T-helper 22 cell (primary cell): Measurements from ENCODE around the gene UTF1.
A peak's percentile ranks its signal among the peaks of the same experiment; 100 is the strongest.

ENCODE experiments used
- DNase-seq: peaks from one replicate; pipeline ENCODE4 v3.0.0-alpha.2; 2020; ENCODE audit warnings: low read depth

UTF1 gene

GRCh38 chr10:133247681-133248333 lies 17.8 kb downstream of the UTF1 start:
- no peak for DNase-seq

DNA sequence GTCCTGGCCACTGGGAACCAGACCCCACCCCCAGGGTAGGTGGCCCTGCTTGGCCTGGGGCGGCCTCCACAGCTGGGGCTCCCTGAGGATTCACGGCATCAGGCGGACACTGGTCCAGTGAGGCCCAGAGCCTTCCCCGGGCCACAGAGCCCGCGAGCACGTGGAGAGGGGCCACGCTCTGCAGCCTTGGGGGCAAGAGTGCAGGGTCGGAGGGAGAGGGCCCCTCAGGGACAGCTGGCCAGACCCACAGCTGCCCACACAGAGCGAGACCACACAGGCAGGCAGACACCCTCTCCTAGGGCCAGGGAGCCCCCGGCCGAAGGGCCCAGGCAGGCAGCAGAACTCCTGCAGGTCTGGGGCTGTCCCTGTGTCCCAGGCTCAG lies 18.3 kb downstream of the UTF1 start:
- DNase-seq: no peak

DNA sequence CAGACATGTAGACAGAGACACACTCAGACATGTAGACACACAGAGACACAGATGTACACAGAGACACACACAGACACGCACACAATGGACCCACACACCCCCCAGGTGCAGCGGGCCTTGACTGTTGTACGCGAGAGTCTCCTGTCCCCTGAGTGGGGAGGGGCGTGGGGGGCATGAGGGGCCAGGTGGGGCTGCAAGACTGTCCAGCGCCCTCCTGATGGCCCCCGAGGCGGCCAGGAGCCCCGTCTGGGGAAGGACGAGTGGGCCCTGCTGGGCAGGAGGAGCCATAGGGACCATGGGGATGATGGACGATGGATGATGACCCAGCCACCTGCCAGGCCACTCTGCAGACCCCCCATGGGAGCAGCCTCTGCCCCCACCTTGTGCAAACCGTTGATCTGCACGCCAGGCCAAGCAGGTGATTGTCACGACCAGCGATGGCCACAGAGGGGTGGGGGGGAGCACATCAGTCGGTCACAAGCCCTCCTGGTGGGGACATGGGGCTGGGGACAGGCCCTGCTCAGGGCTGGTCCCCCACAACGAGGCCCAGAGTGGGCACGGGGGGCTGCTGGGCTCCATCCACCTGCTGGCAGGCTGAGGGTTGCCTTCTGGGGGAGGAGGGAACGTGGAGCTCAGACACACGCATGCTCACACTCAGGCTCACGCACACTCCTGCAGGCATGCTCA lies 19.2 kb downstream of the UTF1 start:
- no peak for DNase-seq

GRCh38 chr10:133249975-133250754 lies 20.1 kb downstream of the UTF1 start:
- no peak for DNase-seq

GRCh38 chr10:133251388-133252222 lies 21.6 kb downstream of the UTF1 start:
- no peak for DNase-seq

DNA sequence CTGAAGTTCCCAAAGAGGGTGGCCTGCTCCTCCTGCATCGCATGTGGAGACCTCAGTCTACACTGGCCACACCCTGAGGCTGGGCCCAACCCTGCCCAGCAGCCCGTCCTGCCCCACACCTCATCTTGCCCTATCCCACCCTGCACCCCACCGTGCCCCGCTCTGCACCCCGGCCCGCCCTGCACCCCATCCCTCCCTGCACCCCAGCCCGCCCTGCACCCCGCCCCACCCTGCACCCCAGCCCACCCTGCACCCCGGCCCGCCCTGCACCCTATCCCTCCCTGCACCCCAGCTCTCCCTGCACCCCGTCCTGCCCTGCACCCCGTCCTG lies 22.2 kb downstream of the UTF1 start:
- DNase-seq: no peak

- DNase-seq: no peak
These were observed 23.4 kb downstream of the UTF1 start for GRCh38 chr10:133253361-133253955.

GRCh38 chr10:133254421-133255120 lies 24.6 kb downstream of the UTF1 start:
- no peak for DNase-seq

GRCh38 chr10:133255323-133255722 lies 25.3 kb downstream of the UTF1 start:
- no peak for DNase-seq

DNA sequence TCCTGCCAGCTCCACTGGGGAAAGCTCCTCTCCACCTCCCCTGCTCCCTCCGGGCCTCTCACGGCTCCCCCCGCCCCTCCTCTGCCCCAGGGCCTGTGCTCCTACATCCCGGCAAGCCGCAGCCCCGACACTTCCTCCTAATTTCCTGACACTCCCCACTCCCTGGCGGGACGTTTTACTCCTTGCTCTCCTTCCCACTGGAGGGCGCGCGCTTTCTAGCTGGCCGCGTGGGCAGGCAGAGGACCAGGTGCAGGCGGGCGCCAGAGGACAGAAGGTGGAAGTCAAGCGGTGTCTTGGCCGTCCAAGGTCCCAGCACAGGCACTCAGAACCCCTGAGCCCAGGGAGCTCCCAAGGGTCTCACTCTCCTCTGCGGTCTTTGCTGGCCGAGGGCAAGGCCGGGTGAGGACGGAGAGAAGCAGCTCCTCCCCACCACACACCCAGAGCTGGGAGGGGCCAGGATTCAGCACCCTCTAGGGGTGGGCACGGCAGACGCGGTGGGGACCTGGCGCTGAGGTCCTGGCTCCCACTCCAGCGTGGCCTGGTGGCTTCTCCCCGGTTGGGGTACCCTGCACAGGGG lies 27.6 kb downstream of the UTF1 start:
- no peak for DNase-seq

- DNase-seq: no peak
These were observed 28.2 kb downstream of the UTF1 start for GRCh38 chr10:133258066-133258817.

GRCh38 chr10:133258818-133259601 lies 29.0 kb downstream of the UTF1 start:
- peak; percentile 90 for DNase-seq

DNA sequence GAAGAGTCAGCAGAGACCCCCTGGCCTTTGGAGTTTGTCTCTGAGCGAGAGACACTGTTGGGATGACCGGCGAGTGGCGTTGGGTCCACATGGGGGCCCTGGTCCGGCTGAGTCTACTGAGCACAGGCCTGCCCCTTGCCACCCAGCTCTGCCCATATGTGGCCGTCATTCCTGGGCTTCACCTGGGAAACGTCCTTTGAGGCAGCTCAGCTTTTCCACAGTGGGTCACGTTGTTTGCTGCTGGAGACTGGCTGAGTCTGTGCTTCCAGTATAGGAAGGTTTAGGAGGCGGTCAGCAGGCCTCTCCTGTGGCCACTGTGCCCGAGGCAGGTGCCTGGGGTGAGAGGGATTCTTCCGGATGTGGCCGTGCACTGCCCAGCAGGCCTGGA lies 29.6 kb downstream of the UTF1 start:
- DNase-seq: no peak

DNA sequence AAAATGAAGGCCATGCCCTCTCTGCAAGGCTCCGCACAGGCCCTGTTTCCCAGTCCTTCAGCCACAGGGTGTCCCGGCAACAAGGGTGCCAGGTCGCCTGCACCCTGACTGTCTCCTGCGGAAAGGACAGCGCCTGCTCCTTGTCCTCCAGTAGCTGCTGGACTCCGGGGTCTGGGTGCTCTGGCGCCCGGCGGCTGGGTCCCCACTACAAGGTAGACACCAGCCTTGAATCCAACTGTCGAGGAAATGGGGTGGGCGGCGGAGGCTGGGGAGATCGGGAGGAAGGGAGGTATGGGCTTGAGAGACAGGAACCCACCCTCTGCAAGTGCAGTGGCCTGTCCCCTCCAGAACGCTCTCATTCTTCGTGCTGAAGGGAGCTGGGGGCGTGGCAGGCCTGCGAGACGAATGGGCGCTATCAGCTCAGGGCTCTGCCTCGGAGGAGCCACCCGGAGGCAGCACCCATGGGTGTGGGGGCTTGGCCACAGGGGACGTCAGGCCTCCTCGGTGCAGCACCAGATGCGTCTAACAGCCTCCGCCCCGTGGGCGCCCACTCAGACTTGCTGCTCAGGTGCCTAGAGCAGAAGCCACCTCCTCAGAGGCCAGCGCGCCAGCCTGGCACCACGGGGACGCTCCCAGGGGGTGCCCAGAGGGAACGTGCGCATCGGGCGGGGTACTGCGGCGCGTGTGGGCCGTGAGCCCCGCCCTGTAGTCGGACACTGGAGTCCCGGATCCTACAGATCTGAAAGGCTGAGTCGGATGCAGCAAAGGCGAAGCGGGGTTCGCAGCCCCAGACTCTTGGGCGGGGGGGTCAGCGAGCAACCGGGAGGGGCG lies 31.1 kb downstream of the UTF1 start:
- DNase-seq: peak; percentile 73

GRCh38 chr10:133261726-133262325 lies 31.8 kb downstream of the UTF1 start:
- peak; percentile 83 for DNase-seq

DNA sequence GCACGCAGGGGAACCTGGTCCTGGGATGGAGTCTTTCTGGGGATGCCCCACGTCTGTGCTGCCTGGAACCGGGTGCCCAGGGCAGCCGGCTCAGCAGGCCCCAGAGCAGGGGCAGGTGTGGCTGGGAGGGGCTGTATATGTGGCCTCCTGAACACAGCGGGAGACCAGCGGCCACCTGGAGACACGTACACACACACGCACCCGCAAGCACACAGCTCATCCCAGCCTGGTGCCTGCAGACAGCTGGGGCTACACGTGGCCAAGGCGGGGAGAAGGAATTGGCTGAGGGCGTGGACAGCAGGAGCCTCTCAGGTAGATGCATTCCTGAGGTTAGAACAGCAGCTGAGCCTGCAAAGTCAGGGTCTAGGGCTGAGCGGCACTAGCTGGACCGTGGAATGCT lies 32.7 kb downstream of the UTF1 start:
- DNase-seq: no peak

DNA sequence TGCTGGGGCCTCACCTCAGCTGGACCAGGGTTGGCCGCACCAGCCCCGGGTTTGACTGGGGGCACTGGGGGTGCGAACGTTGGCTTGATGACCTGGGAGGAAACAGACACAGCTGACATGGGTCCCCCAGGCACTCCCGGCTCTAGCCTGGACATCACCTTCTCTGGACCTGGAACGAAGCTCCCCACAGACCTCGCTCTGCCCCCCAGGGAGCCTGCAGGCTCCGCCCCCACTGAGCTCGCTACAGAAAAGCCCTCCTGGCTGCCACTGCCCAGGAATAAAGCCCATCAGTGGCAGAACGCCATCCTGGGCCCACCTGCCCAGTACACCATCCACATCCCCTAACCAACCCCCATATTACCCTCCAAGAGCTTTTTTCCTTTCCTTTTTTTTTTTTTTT lies 33.7 kb downstream of the UTF1 start:
- DNase-seq: no peak

GRCh38 chr10:133264461-133264860 lies 34.4 kb downstream of the UTF1 start:
- DNase-seq: no peak
